Fibroblast of villous mesenchyme (primary cell): ENCODE results near the gene FBXO33. TPM values are rescaled to one million over a fixed set of nuclear protein-coding genes. Genes with fewer than 3 reads are reported as not detected.
"Not testable (repeated sequence)": the region's sequence is repeated elsewhere in the genome, so short reads cannot be mapped to it uniquely, and the experiment has no call there.

Experiments used
- DNase-seq: peaks from one replicate; pipeline ENCODE4 v3.0.0-alpha.2; 2010; ENCODE audit warnings: low read depth
- H3K4me3 ChIP-seq: 2 replicates; pipeline ENCODE4 v1.5.1; 2011; ENCODE audit warnings: low read depth, mild to moderate bottlenecking, low read length
- total RNA-seq: library from RNA; depleted of rRNA; stranded (reverse); fragments of >200 nt; gene quantifications from 2 replicates; pipeline ENCODE4 v1.2.3, GENCODE V29; 2012
- TF ChIP-seq, protein P1 (sequence below): IDR thresholded peaks from 2 replicates; pipeline ENCODE4 v1.5.1; 2012; ENCODE audit warnings: low read depth, mild to moderate bottlenecking, low read length; ENCODE audit not compliant: insufficient read depth

FBXO33 gene
- total RNA-seq, 1 donor: 19.4 TPM

DNA sequence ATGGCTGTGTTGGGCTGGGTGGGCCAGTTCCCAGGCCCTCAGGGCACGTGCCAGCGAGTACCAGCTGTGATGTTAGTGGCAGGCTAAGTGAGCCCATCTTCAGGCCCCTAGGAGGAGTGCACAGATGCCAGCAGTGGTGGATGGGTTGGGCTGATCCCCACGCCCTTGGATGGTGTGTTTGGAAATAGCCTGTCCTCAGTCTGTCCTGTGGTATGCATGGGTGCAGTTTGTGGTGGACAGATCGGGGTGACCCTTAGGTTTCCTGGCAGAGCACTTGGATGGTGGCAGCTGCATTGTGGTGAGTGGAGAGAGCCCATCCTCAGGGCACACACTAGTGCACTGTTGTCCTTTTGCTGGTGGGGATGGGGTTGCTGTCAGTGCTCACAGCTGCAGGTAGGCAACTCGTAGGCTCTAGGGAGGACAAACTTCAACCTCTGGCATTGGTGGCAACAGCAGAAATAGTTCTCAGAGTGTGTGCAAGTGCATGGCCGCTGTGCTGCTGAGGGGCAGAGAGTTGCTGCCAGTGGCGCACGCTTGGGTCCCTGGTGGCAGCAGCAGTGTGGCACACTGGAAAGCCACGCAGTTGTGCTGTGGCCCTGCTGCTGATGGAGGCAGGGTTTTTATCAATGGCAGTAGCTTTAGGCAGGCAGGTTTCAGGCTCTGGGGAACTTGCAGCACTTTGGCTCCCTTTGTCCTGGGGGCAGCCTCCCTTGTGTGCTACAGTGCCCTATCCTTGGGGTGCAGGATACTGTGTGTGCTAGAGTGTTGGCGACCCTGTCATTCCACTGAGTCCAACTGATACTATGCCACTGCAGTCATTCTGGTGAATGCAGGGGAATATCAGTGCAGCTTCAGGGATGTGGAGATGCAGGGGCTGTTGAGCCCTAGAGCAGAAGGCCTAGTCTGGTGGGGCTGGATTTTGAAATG, 65.5 kb downstream of the FBXO33 start:
- no peak for DNase-seq
- H3K4me3 ChIP-seq: no peak overlapping the region
- TF ChIP-seq, protein P1, sequence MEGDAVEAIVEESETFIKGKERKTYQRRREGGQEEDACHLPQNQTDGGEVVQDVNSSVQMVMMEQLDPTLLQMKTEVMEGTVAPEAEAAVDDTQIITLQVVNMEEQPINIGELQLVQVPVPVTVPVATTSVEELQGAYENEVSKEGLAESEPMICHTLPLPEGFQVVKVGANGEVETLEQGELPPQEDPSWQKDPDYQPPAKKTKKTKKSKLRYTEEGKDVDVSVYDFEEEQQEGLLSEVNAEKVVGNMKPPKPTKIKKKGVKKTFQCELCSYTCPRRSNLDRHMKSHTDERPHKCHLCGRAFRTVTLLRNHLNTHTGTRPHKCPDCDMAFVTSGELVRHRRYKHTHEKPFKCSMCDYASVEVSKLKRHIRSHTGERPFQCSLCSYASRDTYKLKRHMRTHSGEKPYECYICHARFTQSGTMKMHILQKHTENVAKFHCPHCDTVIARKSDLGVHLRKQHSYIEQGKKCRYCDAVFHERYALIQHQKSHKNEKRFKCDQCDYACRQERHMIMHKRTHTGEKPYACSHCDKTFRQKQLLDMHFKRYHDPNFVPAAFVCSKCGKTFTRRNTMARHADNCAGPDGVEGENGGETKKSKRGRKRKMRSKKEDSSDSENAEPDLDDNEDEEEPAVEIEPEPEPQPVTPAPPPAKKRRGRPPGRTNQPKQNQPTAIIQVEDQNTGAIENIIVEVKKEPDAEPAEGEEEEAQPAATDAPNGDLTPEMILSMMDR: no peak

DNA sequence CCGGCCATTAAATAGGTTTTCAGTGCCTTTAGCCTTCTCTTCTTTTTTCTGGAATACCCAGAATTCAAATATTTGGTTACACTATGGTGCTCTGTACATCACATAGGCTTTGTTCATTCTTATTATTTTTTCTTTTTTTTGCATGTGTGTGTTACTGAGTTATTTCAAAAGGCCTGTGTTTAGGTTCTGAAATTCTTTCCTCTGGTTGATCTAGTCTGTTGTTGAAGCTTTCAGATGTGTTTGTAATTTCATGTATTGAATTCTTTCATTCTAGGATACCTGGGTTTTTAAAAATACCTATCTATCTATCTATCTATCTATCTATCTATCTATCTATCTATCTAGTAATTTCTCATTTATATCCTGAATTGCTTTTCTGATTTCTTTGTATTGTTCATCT, 66.9 kb downstream of the FBXO33 start:
- DNase-seq: no peak
- TF ChIP-seq, protein P1: no peak
- no peak overlapping the region for H3K4me3 ChIP-seq

DNA sequence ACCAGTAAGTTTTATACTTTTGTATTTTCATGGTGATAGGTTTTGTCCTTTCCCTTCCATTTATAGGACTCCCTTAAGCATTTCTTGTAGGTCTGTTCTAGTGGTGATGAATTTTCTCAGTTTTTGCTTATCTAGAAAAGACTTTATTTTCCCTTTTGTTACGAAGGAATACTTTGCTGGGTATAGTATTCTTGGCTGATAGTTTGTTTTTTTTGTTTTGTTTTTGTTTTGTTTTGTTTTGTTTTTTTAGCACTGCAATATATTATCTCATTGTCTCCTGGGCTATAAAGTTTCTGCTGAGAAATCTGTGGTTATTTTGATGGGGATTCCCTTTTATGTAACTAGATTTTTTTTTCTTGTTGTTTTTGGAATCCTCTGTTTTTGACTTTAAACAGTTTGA, 67.7 kb downstream of the FBXO33 start:
- H3K4me3 ChIP-seq: no peak overlapping the region
- DNase-seq: no peak
- TF ChIP-seq, protein P1: no peak

DNA sequence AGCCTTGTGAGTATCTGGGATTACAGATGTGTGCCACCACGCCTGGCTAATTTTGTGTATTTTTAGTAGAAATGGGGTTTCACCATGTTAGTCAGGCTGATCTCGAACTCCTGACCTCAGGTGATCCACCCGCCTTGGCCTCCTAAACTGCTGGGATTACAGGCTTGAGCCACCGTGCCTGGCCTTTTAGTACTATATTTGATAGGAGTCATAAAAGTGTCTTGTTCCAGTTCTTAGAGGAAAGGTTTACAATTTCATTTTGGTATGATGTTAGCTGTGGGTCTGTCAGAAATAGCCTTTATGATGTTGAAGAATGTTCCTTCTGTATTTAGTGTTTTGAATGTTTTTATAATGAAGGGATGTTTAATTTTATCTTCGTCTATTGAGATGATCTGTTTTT, 70.7 kb downstream of the FBXO33 start:
- not testable (repeated sequence) for DNase-seq, H3K4me3 ChIP-seq

DNA sequence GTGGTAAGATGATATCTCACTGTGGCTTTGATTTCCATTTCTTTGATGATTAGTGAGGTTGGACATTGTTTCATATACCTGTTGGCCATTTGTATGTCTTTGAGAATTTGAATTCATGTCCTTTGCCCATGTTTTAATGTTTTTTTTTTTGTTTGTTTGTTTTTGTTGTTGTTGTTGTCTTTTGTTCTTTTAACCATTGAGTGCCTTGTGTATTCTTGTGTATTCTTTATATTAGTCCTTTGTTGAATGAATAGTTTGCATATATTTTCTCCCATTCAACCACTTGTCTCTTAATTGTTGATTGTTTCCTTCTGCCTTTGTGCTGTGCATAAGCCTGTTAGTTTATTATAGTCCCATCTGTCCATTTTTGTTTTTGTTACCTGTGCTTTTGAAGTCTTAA, 71.9 kb downstream of the FBXO33 start:
- H3K4me3 ChIP-seq: no peak overlapping the region
- DNase-seq: no peak
- TF ChIP-seq, protein P1: no peak

DNA sequence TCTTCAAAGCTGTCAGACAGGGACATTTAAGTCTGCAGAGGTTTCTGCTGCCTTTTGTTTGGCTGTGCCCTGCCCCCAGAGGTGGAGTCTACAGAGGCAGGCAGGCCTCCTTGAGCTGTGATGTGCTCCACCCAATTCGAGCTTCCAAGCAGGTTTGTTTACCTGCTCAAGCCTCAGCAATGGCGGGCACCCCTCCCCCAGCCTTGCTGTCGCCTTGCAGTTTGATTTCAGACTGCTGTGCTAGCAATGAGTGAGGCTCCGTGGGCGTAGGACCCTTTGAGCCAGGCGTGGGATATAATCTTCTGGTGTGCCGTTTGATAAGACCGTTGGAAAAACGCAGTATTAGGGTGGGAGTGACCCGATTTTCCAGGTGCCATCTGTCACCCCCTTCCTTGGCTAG, 73.2 kb downstream of the FBXO33 start:
- DNase-seq, H3K4me3 ChIP-seq: not testable (repeated sequence)

DNA sequence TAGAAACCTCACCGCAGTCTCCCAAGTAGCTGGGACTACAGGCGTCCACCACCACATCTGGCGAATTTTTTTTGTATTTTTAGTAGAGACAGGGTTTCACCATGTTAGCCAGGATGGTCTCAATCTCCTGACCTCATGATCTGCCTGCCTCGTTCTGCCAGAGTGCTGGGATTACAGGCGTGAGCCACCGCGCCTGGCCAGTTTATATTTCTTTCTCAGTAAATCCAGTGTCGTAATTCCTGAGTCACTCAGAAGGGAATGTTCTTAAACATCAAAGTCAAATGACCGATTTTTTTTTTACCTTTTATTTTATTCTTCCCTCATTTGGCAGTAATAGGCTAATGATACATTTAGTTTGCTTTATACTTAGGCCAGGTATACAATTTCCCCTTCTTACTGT, 80.5 kb downstream of the FBXO33 start:
- TF ChIP-seq, protein P1: no peak
- DNase-seq: peak; percentile 42
- H3K4me3 ChIP-seq: no peak overlapping the region

DNA sequence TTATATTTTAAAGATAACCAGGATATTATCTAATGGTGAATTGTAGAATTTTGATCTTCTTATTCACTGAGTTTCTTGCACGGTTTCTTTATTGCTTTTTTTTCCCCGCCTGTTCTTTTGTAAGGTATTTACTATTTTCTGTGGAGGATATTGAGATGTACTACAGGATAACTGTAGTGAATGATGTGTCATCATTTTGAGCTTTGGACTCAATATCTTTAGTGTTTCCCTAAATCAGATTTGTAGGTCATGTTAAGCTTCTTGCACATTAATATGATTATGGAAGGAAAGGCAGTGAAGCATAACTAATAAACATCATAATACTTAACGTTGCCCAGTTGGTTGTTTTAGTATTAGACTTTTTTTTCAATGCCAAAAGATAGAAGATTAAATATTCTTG, 81.4 kb downstream of the FBXO33 start:
- H3K4me3 ChIP-seq: no peak overlapping the region
- DNase-seq: no peak
- TF ChIP-seq, protein P1: no peak
